Skeletal muscle cell (primary cell): ENCODE measurements around the gene PDRG1.
A peak's percentile ranks its signal among the peaks of the same experiment; 100 is the strongest.

ENCODE experiments used
- DNase-seq: peaks from one replicate; pipeline ENCODE4 v3.0.0-alpha.2; 2010; ENCODE audit warnings: low read depth
- H3K4me3 ChIP-seq: 2 replicates; pipeline ENCODE4 v1.5.1; 2011; ENCODE audit warnings: low read depth, mild to moderate bottlenecking, control low read depth, low read length, moderate library complexity

PDRG1 gene

DNA sequence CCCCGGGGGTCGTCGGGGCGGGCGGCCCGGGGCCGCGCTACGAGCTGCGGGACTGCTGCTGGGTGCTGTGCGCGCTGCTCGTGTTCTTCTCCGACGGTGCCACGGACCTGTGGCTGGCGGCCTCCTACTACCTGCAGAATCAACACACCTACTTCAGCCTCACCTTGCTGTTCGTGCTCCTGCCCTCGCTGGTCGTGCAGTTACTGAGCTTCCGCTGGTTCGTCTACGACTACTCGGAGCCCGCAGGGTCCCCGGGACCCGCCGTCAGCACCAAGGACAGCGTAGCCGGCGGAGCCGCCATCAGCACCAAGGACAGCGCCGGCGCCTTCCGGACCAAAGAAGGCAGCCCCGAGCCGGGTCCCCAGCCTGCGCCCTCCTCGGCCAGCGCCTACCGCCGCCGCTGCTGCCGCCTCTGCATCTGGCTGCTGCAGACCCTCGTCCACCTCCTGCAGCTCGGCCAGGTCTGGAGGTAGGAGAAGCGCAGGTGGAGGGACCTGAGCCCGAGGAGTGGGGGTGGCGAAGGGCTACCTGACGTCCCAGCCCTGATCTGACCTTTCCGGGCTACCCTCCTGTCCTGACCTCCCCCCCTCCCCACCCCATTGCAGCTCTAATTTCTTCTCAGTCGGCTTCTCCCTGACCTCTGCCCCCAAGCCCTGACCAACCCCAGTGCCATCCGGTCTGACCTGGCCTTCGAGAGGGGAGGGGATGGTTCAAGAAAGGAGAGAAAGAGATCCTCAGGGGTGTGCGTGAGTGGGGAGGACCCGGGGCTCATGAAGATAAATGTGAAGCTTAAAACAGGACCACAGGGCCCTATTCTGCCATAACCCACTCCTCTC is 16.7 kb upstream of the PDRG1 start:
- no peak overlapping the region for H3K4me3 ChIP-seq
- peak; percentile 13 for DNase-seq

DNA sequence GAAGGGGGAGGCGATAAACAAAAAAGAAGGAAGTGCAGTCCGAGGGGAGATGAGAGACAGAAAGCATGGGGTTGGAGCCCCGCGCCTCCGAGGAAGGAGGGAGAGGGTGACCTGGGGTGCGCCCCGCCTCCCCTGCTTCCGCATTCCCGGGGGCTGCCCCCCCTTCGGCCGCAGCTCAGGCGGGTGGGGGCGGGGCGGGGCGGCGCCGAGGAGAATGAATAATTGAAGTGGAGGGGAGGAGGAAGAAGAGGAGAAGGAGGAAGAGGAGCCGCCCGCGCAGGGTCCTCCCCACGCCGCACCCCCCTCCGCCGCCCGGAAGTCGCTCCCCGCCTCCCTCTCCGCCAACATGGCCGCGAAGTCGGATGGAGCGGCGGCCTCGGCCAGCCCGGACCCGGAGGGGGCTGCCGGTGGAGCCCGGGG is 16.0 kb upstream of the PDRG1 start, which contains the start of gene XKR7:
XKR7 (plus strand) TSS at position 322 of the 420 bp plus-strand sequence; CDS start at position 347, 25 bp downstream.
- peak within 1 kb of the TSS; percentile 22 for H3K4me3 ChIP-seq
- no peak for DNase-seq

DNA sequence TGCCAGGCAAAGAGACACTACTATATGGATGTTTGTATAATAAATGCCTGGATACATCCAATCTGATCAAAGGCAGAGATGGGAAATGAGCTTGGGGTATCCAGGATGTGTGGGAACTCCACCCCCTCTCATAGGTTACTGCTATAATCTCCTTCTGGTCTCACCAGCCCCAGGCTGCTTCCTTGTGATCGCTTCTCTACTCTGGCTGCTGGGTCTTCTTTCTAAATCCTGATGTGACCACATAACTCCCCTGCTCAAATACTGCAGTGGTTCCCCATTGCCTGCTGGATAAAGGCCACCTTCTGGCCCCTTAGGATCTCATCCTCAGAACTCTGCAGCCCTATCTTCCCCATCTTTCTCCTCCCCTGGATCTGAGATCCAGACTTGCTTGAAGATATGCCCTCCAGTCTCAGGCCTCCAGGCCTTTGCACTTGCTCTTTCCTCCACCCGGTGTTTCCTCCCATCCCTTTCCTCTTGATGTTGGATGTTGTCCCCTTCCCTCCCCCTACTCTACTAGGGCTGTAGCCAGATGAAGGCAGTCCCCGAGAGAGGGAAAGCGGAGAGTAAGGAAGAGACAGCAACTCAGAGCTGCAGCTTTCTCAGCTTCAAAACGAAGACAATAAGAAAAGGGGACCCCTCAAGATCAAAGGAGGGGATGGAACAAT is 15.3 kb upstream of the PDRG1 start:
- H3K4me3 ChIP-seq, result no peak overlapping the region
- DNase-seq, result no peak

DNA sequence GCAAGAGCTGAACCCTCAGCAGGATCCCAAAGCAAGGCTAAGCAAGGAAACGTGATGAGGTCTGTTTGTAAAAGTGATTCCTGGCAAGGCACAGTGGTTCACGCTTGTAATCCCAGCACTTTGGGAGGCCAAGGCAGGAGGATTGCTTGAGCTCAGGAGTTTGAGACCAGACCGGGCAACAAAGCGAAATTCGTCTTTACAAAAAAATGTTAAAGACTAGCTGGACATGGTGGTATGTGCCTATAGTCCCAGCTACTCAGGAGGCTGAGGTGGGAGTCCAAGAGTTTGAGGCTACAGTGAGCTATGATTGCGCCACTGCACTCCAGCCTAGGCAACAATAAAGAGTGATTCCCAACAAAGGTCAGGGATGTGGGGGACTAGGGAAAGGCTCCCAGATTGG is 12.0 kb upstream of the PDRG1 start:
- DNase-seq, result no peak
- no peak overlapping the region for H3K4me3 ChIP-seq

DNA sequence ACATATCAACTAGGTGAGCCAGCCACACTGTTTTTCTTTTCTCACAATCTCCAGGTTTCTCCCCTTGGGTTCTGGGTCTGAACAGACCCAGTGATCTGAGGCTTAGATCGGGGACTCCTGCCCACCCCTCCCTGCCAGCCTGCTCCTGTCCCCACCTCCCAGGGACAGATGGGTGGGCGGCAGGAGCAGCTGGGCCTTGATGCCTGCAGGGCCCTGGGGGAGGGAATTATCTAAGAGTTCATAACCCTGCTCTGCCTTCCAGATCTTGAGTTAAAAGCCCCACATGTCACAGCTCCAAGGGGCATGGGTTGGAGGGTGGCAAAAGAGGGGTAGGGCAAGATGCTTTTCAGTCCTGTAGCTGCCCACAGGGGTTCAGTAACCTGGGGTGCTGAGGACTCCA is 10.9 kb upstream of the PDRG1 start:
- DNase-seq, result no peak
- H3K4me3 ChIP-seq, result no peak overlapping the region

DNA sequence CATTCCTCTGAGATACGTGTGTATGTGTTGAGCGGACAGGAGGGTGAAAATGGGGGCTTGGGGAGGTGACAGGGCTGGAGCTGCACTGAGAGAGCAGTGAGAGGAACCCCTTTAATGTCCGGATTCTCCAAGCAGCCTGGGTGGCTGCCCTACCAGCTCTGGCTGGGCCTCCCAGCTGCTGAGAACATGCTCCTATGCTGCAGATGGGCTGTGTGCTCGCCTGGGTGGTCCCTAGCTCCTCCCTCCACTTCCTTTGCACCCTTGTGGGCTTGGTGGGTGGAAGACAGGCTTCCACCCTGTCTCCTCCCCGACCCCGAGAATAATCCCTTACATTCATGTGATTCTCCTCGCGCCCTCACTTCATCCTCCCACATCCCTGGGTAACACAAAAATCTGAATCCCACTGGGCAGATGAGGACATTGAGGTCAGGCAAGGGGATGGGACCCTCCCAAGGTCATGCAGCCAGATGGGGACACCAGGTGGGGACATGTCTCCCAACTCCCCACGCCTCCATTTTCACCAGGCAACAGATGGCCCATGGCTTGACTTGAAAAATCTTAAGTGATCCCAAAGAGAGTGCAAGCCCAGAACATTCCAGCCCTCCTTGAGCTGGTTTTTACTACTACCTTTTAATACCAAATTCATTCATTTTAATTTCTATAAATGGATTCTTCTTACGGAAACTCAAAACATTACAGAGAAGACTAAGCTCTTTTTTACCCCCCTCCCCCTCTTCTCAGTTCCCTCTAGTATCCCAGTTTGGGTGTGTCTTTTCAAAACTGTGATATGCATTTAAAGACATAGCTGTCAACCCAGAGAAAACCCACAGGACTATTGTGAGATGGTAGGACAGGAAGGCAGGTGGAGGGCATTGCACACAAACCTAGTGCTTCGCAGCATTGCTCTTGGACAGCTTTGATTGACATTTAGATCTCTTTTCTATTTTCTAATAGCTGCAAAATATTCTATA is 5.0 kb upstream of the PDRG1 start:
- H3K4me3 ChIP-seq, result no peak overlapping the region
- DNase-seq, result no peak

DNA sequence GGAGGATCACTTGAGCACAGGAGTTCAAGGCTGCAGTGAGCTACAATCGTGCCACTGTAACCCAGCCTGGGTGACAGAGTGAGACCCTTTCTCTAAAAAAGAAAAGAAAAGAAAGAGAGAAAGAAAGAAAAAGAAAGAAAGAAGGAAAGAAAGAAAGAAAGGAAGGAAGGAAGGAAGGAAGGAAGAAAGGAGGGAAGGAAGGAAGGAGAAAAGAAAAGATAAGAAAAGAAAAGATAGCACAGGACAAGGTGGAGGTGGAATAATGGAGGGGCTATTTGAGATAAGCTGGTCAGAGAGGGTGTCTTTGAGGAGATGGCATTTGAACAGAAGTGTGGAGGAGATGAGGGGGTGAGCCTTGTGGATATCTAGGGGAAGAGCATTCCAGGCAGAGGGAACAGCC is 2.7 kb upstream of the PDRG1 start:
- no peak for DNase-seq
- no peak overlapping the region for H3K4me3 ChIP-seq

DNA sequence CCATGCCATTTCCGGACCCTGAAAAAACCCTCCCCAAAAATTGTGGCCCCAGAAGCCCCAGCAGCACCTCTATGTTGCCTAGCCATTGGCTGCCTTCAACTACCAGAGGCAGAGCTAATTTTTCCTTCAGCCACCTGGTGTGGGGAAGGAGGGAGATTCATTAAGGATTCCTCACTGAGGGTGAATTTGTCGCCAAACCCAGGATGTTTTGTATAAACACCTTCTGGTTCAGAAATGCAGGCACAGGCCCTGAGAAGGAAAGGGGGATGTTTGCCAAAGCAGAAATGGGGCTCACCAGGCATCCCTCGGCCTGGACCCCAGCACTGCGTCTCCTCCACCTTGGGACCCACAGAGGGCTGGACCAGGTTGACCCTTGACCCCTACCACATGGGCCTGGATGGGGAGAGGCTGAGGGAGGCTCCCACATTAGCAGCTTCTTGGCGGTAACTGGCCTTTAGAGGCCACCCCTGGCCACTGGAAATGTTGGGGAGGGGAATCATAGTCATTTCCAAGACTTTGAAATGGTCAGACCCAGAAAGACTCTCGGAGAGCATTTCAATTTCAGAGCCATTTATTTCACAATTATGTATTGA is 1.8 kb upstream of the PDRG1 start:
- DNase-seq, result no peak

DNA sequence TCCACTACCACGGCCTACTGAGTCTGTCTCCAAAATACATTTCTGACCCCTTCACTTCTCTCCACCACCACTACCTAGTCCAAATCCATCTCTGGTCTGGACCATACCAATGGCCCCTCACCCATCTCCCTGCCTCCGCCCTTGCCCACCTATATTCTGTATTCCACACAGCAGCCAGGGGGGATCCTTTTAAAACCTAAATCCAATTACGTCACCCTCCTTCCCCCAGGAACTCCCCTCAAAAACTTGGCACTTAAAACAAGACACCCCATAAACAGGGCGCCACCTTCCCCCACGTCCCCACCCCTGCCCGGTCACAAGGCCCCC is 680 bp downstream of the PDRG1 start:
- DNase-seq, result no peak
- H3K4me3 ChIP-seq, result peak overlapping the region; percentile 93

More for the DNA sequence above, 1.8 kb upstream of the PDRG1 start:
- H3K4me3 ChIP-seq, result no peak overlapping the region

DNA sequence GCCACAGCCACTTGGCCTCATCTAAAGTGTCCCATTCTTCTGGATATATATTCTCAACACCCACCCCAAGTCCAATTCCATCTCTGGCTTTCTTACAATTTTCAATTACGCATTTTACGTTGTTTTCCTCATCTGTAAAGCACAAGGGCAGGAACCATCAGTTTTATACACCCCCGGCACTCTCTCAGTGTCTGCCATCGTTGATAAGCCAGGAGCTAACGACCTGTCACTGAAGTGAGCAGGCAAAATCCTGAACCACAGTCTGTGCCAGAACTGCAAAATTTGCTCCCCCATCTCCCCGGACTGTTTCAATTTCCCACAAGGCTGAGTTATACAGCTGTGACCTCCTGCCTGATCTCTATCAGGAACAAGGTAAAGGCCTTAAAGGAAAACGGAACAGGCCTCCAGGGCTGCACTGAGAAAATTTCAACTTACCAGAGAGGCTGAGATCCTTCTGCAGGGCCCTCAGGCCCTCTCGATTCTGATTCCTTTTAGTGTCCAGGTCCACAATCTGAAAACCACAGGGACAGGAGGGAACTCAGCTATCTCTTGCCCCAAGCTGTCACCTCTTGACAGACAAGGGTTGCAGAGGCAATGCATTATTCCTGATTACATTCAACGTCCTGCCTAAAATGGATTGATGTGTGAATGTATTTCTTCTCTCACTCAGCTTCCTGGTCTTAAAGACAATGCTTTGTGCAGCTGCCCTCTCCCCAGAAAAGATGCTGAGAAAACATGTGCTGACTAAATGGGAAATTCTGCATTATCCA is 1.8 kb downstream of the PDRG1 start:
- H3K4me3 ChIP-seq, result no peak overlapping the region
- DNase-seq, result no peak

DNA sequence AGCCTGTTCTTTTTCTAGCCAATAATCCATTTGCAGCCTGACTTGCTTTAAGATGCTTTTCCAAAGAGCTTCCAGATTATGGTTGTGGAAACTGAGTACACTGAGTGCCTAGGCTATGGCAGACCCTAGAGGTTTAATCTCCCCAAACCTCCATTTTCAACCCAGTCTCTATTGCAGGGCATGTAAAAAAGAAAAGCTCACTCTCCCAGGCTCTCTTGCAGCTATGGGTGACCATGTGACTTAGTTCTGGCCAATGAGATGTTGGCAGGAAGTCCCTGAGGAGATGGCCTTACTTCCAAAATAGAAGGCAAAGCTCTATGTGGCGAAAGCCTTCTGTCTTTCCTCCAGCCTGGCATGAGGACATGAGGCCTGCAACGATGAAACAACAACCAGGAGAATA is 3.8 kb downstream of the PDRG1 start:
- no peak for DNase-seq
- no peak overlapping the region for H3K4me3 ChIP-seq

DNA sequence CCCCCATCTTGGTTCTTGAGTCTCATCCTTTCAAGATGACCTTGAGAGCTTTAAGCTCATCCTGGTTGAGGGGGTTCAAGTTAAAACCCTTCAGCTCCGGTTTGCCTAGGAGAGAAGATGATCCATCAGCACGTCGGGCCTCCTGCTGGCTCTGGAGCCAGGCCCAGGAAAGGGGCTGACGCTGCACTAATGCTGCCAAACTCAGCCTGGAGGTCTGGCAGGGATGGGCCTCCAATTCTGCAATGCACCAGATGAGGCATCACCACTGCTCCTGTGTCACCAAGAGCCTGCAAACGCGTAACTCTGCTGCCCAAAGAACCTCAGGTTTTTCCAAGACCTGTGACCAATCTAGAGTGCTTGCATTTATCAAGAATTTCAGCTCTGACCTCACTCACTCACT is 6.1 kb downstream of the PDRG1 start:
- DNase-seq, result no peak
- no peak overlapping the region for H3K4me3 ChIP-seq

DNA sequence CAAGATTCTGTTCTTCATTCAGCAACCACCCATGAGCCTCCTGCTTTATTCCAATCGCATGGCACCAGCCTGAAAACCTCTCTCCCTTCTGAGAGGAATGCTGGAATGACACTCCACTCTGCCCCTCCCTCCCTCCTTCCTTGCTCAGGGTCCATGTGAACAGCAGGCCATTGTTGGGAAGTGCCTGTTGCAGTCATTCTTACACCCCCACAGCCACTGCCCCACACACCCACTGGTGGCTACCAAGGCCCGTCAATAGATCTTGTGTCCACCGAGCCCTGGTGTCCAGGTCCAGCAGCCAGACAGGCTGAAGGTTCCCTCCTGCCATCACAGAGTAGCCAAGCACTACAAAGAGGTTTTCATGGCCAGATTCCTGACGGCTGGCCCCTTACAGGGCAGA is 6.5 kb downstream of the PDRG1 start:
- DNase-seq, result no peak
- H3K4me3 ChIP-seq, result no peak overlapping the region

DNA sequence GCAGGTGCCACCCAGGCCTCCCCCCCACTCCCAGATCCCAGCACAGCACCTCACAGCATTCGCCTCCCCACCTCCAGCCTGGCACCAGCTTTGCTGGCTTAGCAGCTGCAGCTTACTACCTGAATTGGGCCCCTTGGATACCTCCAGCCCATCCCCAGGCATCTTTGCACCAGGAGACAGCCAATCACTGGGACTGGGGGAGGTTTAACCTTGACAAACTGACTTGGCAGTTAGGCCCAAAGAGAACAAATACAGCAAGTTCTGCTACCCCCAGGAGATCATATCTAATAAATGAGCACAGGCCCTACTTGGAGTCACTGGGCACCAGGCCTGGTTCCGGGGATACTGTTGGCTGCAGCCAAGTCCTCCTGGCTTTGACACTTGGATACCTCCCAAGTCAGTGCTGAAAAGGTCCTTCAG is 8.8 kb downstream of the PDRG1 start:
- no peak overlapping the region for H3K4me3 ChIP-seq
- DNase-seq, result no peak

DNA sequence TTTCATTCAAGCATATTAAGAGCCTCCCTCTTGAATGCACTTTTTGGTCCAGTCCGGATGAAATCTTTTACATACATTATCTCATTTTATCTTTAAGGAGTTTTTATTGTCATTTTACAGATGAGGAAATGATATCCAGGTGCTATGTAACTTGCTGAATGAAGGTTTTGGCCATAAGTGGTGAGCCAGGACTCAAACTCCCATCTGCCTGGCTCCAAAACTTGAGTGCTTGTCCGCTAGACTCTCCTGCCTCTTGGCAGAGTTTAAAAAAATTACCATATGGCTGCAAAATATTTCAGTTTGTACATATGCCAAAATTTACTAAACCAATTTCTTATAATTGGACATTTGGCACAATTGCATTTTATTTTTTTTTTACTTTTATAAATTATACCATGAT is 12.2 kb downstream of the PDRG1 start:
- no peak for DNase-seq

DNA sequence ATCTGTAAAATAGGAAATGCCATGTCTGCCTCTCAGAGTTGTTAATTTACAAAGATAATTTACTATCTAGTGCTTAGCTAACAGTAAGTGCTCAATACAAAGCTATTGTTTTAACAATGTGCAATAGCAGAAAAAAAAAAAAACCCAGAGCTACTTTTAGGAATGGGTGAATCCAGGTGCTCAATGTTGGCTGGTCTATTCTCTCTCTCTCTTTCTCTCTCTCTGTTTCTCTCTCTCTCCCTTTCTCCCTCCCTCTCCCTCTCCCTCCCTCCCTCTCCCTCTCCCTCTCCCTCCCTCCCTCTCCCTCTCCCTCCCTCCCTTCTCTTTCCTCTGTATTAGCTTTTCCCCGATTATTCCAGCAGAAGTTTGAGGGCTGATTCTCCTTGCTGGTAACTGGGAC is 14.0 kb downstream of the PDRG1 start:
- no peak for DNase-seq
- H3K4me3 ChIP-seq, result no peak overlapping the region

More for the DNA sequence above, 12.2 kb downstream of the PDRG1 start:
- H3K4me3 ChIP-seq, result no peak overlapping the region

DNA sequence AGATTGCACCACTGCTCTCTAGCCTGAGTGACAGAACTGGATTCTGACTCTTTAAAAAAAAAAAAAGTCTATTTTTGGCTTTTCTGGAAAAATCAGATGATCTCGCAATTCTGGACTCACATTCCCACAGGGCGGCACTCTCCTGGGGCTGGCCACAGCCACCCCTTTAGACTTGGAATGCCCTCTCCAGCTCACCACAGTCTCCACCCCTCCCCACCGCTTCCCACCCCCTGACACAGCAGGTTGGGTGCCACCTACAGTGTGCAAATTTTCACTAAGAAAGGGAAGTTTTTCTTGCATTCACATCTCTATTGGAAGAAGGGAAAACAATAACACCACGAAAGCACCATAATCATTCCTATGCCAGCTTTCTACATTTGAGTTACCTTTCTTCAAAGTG is 15.4 kb downstream of the PDRG1 start:
- no peak overlapping the region for H3K4me3 ChIP-seq
- no peak for DNase-seq

DNA sequence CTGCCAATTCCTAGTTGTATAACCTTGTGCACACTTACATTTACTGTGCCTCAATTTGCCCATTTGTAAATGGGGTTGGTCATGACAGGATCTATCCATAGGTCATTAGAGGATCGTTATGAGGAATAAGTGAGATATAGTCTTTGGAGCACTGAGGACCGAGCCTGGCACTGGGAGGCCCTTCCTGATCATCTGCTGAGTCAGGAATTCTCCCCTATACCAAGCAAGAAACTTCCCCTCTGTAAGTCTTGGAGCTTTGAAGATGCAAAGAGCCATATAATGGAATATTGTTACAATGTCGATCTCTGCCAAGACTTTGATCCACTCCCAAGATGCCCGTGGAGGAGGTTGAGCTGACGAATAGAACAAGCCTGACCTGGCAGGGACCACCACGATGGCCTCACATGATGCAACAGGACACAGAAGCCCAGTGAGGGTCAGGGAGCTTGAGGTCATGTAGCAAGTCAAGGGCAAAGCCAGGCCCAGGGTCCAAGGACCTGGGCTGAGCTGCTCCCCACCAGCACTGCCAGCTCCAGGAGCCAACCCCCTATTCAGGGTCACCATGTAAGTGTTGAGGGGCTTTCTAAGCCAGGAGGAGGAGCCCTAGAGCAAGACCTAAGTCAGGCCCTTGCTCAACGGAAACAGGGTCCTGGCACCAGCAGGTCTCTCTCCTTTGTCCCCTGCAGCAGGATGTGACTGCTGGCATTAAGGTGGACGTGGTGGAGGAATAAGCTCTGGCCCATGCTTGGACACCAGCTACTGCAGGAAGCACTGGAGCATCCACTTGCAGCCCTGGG is 16.7 kb downstream of the PDRG1 start:
- H3K4me3 ChIP-seq, result no peak overlapping the region
- DNase-seq, result no peak
